ENCODE data around the gene ARL5A. TPM values are rescaled to one million over a fixed set of nuclear protein-coding genes. Genes with fewer than 3 reads are reported as not detected.

The ARL5A gene
- total and polyA plus RNA-seq, 2 of the 4 experiments (the other 2 are of a cell fraction) = 22.3 to 45.5 TPM

DNA sequence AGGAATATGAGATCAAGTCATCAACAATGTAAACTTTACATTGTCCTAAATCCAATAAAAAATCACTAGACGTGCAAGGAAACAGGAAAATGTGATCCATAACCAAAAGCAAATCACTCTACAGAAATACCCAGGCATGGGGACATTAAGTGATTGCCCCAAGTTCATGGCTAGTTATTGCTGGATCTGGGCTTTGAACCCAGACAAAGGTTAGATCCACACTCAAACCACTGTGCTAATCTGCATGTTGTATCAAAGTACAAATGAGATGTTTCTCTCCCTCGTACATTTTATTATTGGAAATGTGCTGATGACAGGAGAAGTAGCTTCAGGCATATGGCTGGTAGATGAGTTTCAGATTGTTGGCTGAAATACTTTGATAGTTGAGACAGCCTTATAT lies 2.7 kb upstream of the ARL5A start:
- peaks cover 3% of the 10 kb centered on the region; the same call in 1 of the 2 replicates for H3K9me1 ChIP-seq (ENCODE audit: insufficient read depth, low read length)
- H2BK15ac ChIP-seq (ENCODE audit: low read depth, low read length) = no peak overlapping the region
- WGBS, 2 experiments (ENCODE audit: extremely low coverage in 2 of 2, insufficient read length in 1 of 2) = no CpG with 5 or more reads among the region's 2 CpGs
- peaks cover 2% of the 10 kb centered on the region; the same call in 1 of the 2 replicates for H3K4me1 ChIP-seq (ENCODE audit: control insufficient read depth, insufficient read depth, low read length)
- H4K20me1 ChIP-seq (ENCODE audit: insufficient read depth, low read length) = peaks cover 7% of the 10 kb centered on the region
- intact Hi-C loops (cut with micrococcal nuclease) = no loop called here
- no peak overlapping the region for H3K56ac ChIP-seq (ENCODE audit: extremely low read depth, insufficient read depth, low read length)
- CTCF ChIA-PET = no interaction called here
- H3K4ac ChIP-seq (ENCODE audit: low read depth, low read length) = no peak overlapping the region
- H4K91ac ChIP-seq (ENCODE audit: insufficient read depth, low read depth, low read length) = no peak overlapping the region
- H3K36me3 ChIP-seq (ENCODE audit: control insufficient read depth, insufficient read depth, low read length) = no peaks in the 10 kb centered on the region
- H2AK5ac ChIP-seq (ENCODE audit: low read depth, low read length) = no peak overlapping the region
- dilution Hi-C loops (cut with HindIII; ENCODE audit: low sequenced_read_pairs, unreplicated experiment) = no loop called here
- H2AK9ac ChIP-seq (replicated peaks; ENCODE audit: low read depth, low read length, poor library complexity) = no peak overlapping the region
- H3K14ac ChIP-seq (replicated peaks; ENCODE audit: low read depth, low read length) = no peak overlapping the region
- no peak overlapping the region for H3K4me2 ChIP-seq (ENCODE audit: low read depth, low read length)
- H3K9ac ChIP-seq (ENCODE audit: low read depth, low read length) = no peak overlapping the region
- POLR2A ChIA-PET (ENCODE audit: unreplicated experiment) = no interaction called here
- H2BK20ac ChIP-seq (ENCODE audit: low read depth, low read length) = no peak overlapping the region
- H3K23ac ChIP-seq (ENCODE audit: low read depth, low read length) = no peak overlapping the region
- TF ChIP-seq, protein P1, sequence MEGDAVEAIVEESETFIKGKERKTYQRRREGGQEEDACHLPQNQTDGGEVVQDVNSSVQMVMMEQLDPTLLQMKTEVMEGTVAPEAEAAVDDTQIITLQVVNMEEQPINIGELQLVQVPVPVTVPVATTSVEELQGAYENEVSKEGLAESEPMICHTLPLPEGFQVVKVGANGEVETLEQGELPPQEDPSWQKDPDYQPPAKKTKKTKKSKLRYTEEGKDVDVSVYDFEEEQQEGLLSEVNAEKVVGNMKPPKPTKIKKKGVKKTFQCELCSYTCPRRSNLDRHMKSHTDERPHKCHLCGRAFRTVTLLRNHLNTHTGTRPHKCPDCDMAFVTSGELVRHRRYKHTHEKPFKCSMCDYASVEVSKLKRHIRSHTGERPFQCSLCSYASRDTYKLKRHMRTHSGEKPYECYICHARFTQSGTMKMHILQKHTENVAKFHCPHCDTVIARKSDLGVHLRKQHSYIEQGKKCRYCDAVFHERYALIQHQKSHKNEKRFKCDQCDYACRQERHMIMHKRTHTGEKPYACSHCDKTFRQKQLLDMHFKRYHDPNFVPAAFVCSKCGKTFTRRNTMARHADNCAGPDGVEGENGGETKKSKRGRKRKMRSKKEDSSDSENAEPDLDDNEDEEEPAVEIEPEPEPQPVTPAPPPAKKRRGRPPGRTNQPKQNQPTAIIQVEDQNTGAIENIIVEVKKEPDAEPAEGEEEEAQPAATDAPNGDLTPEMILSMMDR (conservative IDR thresholded peaks at IDR 0.05; ENCODE audit: low read depth, low read length) = no peak
- TF ChIP-seq RAD21 (IDR thresholded peaks at IDR 0.05; ENCODE audit: low read length) (no peak), CHD1 (IDR thresholded peaks at IDR 0.05; ENCODE audit: low read depth, low read length) (no peak), FOS (IDR thresholded peaks at IDR 0.05; ENCODE audit: low read depth, low read length) (no peak), BHLHE40 (IDR thresholded peaks at IDR 0.05; ENCODE audit: low read depth, low read length) (no peak), RFX5 (IDR thresholded peaks at IDR 0.05; ENCODE audit: low read depth, low read length) (no peak), MAFK (IDR thresholded peaks at IDR 0.05; ENCODE audit: low read depth, low read length) (no peak), MAZ (IDR thresholded peaks at IDR 0.05; ENCODE audit: borderline replicate concordance, low read depth, low read length) (no peak), RCOR1 (IDR thresholded peaks at IDR 0.05; ENCODE audit: insufficient replicate concordance, low read length) (no peak), MXI1 (IDR thresholded peaks at IDR 0.05; ENCODE audit: borderline replicate concordance, low read depth, low read length) (no peak), CEBPB (IDR thresholded peaks at IDR 0.05; ENCODE audit: low read depth, low read length) (no peak), SMC3 (IDR thresholded peaks at IDR 0.05; ENCODE audit: low read depth, low read length) (no peak), POLR2A (IDR thresholded peaks at IDR 0.05; ENCODE audit: low read depth, low read length) (no peak)
- TF ChIP-seq, protein P2, sequence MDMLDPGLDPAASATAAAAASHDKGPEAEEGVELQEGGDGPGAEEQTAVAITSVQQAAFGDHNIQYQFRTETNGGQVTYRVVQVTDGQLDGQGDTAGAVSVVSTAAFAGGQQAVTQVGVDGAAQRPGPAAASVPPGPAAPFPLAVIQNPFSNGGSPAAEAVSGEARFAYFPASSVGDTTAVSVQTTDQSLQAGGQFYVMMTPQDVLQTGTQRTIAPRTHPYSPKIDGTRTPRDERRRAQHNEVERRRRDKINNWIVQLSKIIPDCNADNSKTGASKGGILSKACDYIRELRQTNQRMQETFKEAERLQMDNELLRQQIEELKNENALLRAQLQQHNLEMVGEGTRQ (IDR thresholded peaks at IDR 0.05; ENCODE audit: low read depth, low read length) = no peak
- TF ChIP-seq, protein P3, sequence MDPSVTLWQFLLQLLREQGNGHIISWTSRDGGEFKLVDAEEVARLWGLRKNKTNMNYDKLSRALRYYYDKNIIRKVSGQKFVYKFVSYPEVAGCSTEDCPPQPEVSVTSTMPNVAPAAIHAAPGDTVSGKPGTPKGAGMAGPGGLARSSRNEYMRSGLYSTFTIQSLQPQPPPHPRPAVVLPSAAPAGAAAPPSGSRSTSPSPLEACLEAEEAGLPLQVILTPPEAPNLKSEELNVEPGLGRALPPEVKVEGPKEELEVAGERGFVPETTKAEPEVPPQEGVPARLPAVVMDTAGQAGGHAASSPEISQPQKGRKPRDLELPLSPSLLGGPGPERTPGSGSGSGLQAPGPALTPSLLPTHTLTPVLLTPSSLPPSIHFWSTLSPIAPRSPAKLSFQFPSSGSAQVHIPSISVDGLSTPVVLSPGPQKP (IDR thresholded peaks at IDR 0.05; ENCODE audit: borderline replicate concordance, low read depth, low read length) = no peak
- no peak overlapping the region for H3K27ac ChIP-seq (ENCODE audit: insufficient read depth, low read length)
- H4K8ac ChIP-seq (ENCODE audit: low read depth in 2 of 2, low read length in 2 of 2) = no peak overlapping the region
- DNase-seq (no peak), ATAC-seq (ENCODE audit: low read depth) (no peak)
- no peaks in the 10 kb centered on the region for H3K27me3 ChIP-seq (ENCODE audit: control insufficient read depth, insufficient read depth, low read length)
- H3K9me3 ChIP-seq (ENCODE audit: control insufficient read depth, insufficient read depth, low read length) = no peaks in the 10 kb centered on the region
- in situ Hi-C loops (cut with MboI; ENCODE audit: low sequenced_read_pairs) = no loop called here
- no peak overlapping the region for H2AFZ ChIP-seq (replicated peaks; ENCODE audit: low read length, poor library complexity)
- no peak overlapping the region for H3K4me3 ChIP-seq (ENCODE audit: insufficient read depth, low read depth, low read length)
- BruUV-seq (replicated peaks) = no TSS peak
- no peak overlapping the region for H3K18ac ChIP-seq (ENCODE audit: low read depth, low read length)
- no peak overlapping the region for H4K5ac ChIP-seq (ENCODE audit: low read depth, low read length)
- H3K79me1 ChIP-seq (ENCODE audit: low read depth in 1 of 2, low read length in 2 of 2) = peaks cover 6 to 15% of the 10 kb centered on the region in 2 experiments; a peak in 3 of 4 replicates
- no peak overlapping the region for H2BK120ac ChIP-seq (ENCODE audit: low read depth, low read length)
- no peak overlapping the region for H2BK5ac ChIP-seq (ENCODE audit: low read depth, low read length, poor library complexity, severe bottlenecking)

All from IMR-90 (cell line).